ENCODE results near the gene SIVA1. TPM values are rescaled to one million over a fixed set of nuclear protein-coding genes. Genes with fewer than 3 reads are reported as not detected.
A peak's percentile ranks its signal among the peaks of the same experiment; 100 is the strongest.

The SIVA1 gene, protein sequence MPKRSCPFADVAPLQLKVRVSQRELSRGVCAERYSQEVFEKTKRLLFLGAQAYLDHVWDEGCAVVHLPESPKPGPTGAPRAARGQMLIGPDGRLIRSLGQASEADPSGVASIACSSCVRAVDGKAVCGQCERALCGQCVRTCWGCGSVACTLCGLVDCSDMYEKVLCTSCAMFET
- 122 and 137 TPM in 2 replicates for polyA plus RNA-seq (2012; rRNA removed)
- polyA plus RNA-seq (2012; cell fraction: cytosol; rRNA removed) = 57.2 and 97.8 TPM in 2 replicates
- 109 and 142 TPM in 2 replicates for polyA plus RNA-seq (2012; cell fraction: nucleus; rRNA removed)

DNA sequence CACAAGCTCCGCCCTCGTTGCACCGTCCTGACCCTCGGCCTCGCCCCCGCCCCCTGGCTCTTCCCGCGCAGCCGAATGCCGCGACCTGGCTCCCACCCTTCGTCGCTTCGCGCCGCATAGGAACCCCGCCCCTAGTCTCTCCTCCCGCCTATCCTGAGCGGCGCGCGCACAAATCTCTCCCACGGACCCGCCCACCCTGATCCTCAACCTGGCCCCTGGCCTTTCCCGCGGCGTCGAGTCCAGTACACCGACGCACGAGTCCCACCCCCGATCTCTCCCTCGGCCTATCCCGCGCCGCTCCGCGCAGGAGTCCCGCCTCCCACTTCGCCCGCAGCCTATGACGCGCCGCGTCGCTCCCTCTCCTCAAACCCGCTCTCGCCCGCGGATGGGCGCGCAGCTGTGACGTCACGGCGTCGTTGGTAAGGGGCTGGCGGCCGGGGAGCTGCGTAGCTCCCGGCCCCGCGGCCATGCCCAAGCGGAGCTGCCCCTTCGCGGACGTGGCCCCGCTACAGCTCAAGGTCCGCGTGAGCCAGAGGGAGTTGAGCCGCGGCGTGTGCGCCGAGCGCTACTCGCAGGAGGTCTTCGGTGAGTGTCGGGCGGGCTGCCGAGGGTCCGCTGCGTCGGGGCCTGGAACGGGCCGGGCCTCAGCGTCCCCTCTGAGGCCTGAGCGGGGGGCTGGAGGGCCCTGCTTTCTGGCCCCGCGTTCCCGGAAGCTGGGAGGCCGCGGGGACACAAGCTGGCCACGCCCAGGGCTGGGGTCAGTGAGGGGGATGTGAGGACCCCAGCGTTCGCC is at the start of gene SIVA1:
Gene SIVA1 (plus strand): TSS at position 413 of the 793 bp plus-strand sequence. CDS start 55 bp downstream, at position 468.
- Histone ChIP-seq H3K27me3 (ENCODE audit: insufficient read depth) (no peaks in the 10 kb centered on the region), H3K4me3 (ENCODE audit: low read depth in 2 of 2, low read length in 1 of 2) (peak within 1 kb of the TSS; percentile 88 to 99), H3K9me2 (no peaks in the 10 kb centered on the region), H4K20me1 (ENCODE audit: insufficient read depth) (peaks cover 31% of the 10 kb centered on the region), H3F3A (replicated peaks; ENCODE audit: insufficient read depth) (peaks cover 7% of the 10 kb centered on the region), H3K4me2 (peak within 1 kb of the TSS; percentile 98), H3K4me1 (ENCODE audit: control insufficient read depth in 1 of 2, insufficient read depth in 2 of 2, low read depth in 1 of 2, low read length in 1 of 2) (peaks cover 8 to 14% of the 10 kb centered on the region in 2 experiments; a peak in 3 of 4 replicates), H3K36me3 (replicated peaks in 1 of 2; ENCODE audit: control insufficient read depth in 1 of 2, insufficient read depth in 2 of 2, low read length in 1 of 2) (peaks cover 8 to 23% of the 10 kb centered on the region in 2 experiments), H2AFZ (ENCODE audit: low read depth) (peak within 1 kb of the TSS; percentile 99), H3K79me2 (ENCODE audit: insufficient read depth) (peaks cover 46% of the 10 kb centered on the region), H3K9ac (peak within 1 kb of the TSS; percentile 98), H3K9me3 (no peaks in the 10 kb centered on the region), H3K27ac (ENCODE audit: low read depth in 2 of 2, low read length in 1 of 2) (peak within 1 kb of the TSS; percentile 70 to 72; a peak in 3 of 4 replicates)
- ChIA-PET POLR2A (interaction anchor here (0.7 to 1.4 kb wide), 6 partner anchors 16 to 268 kb away, joined by 3 to 8 read pairs (median 3); partner anchors contain the start of gene CDCA4), CTCF (interaction anchor here (0.6 to 4.1 kb wide), 9 partner anchors 15 to 97 kb away, joined by 3 to 37 read pairs (median 4); partner anchors contain the start of gene ADSS1)
- WGBS (ENCODE audit: low lambda C conversion rate) = 2% methylated on average over 23 of the region's 95 CpGs
- DNase-seq = peak; percentile 99
- TF ChIP-seq RXRA (IDR thresholded peaks at IDR 0.05; ENCODE audit: borderline replicate concordance, low read depth) (no peak), SIN3A (IDR thresholded peaks at IDR 0.05; ENCODE audit: borderline replicate concordance, low read depth, low read length) (no peak), GABPA (IDR thresholded peaks at IDR 0.05; ENCODE audit: low read depth) (no peak), RFX5 (IDR thresholded peaks at IDR 0.05; ENCODE audit: low read length) (peak; percentile 66), NFIC (IDR thresholded peaks at IDR 0.05; ENCODE audit: borderline replicate concordance) (no peak), MXI1 (IDR thresholded peaks at IDR 0.05; ENCODE audit: low read depth, low read length) (peak; percentile 82), TEAD4 (IDR thresholded peaks at IDR 0.05; ENCODE audit: borderline replicate concordance, insufficient read depth) (no peak), NRF1 (IDR thresholded peaks at IDR 0.05; ENCODE audit: low read depth, low read length) (peak; percentile 55), TCF12 (IDR thresholded peaks at IDR 0.05) (no peak), YY1 (IDR thresholded peaks at IDR 0.05; ENCODE audit: low read depth) (peak; percentile 78), ELF1 (IDR thresholded peaks at IDR 0.05) (peak; percentile 14; the same call in 1 of the 2 replicates), RCOR1 (IDR thresholded peaks at IDR 0.05; ENCODE audit: low read length) (no peak), FOSL2 (IDR thresholded peaks at IDR 0.05; ENCODE audit: borderline replicate concordance, low read depth) (no peak), FOXJ3 (CRISPR knock-in tag; IDR thresholded peaks at IDR 0.05) (no peak), JUND (IDR thresholded peaks at IDR 0.05) (no peak), EP300 (IDR thresholded peaks at IDR 0.05; ENCODE audit: borderline replicate concordance in 1 of 2, low read depth in 1 of 2, low read length in 1 of 2) (0 out of 4 replicates have a peak, but pooled peaks of 1 of the 2 experiments have one; percentile 17), RAD21 (IDR thresholded peaks at IDR 0.05; ENCODE audit: low read length) (no peak), MEF2A (IDR thresholded peaks at IDR 0.05; ENCODE audit: borderline replicate concordance, low read depth) (no peak), TAF1 (IDR thresholded peaks at IDR 0.05; ENCODE audit: borderline replicate concordance, low read depth, low read length) (peak; percentile 62)
- TF ChIP-seq, protein P1, sequence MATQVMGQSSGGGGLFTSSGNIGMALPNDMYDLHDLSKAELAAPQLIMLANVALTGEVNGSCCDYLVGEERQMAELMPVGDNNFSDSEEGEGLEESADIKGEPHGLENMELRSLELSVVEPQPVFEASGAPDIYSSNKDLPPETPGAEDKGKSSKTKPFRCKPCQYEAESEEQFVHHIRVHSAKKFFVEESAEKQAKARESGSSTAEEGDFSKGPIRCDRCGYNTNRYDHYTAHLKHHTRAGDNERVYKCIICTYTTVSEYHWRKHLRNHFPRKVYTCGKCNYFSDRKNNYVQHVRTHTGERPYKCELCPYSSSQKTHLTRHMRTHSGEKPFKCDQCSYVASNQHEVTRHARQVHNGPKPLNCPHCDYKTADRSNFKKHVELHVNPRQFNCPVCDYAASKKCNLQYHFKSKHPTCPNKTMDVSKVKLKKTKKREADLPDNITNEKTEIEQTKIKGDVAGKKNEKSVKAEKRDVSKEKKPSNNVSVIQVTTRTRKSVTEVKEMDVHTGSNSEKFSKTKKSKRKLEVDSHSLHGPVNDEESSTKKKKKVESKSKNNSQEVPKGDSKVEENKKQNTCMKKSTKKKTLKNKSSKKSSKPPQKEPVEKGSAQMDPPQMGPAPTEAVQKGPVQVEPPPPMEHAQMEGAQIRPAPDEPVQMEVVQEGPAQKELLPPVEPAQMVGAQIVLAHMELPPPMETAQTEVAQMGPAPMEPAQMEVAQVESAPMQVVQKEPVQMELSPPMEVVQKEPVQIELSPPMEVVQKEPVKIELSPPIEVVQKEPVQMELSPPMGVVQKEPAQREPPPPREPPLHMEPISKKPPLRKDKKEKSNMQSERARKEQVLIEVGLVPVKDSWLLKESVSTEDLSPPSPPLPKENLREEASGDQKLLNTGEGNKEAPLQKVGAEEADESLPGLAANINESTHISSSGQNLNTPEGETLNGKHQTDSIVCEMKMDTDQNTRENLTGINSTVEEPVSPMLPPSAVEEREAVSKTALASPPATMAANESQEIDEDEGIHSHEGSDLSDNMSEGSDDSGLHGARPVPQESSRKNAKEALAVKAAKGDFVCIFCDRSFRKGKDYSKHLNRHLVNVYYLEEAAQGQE (IDR thresholded peaks at IDR 0.05; ENCODE audit: low read depth, low read length) = no peak
- TF ChIP-seq, protein P2, sequence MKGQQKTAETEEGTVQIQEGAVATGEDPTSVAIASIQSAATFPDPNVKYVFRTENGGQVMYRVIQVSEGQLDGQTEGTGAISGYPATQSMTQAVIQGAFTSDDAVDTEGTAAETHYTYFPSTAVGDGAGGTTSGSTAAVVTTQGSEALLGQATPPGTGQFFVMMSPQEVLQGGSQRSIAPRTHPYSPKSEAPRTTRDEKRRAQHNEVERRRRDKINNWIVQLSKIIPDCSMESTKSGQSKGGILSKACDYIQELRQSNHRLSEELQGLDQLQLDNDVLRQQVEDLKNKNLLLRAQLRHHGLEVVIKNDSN (IDR thresholded peaks at IDR 0.05; ENCODE audit: borderline replicate concordance, low read depth) = no peak
- TF ChIP-seq, protein P3, sequence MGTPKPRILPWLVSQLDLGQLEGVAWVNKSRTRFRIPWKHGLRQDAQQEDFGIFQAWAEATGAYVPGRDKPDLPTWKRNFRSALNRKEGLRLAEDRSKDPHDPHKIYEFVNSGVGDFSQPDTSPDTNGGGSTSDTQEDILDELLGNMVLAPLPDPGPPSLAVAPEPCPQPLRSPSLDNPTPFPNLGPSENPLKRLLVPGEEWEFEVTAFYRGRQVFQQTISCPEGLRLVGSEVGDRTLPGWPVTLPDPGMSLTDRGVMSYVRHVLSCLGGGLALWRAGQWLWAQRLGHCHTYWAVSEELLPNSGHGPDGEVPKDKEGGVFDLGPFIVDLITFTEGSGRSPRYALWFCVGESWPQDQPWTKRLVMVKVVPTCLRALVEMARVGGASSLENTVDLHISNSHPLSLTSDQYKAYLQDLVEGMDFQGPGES (IDR thresholded peaks at IDR 0.05; ENCODE audit: low read depth, low read length) = peak; percentile 67
- TF ChIP-seq, protein P4, sequence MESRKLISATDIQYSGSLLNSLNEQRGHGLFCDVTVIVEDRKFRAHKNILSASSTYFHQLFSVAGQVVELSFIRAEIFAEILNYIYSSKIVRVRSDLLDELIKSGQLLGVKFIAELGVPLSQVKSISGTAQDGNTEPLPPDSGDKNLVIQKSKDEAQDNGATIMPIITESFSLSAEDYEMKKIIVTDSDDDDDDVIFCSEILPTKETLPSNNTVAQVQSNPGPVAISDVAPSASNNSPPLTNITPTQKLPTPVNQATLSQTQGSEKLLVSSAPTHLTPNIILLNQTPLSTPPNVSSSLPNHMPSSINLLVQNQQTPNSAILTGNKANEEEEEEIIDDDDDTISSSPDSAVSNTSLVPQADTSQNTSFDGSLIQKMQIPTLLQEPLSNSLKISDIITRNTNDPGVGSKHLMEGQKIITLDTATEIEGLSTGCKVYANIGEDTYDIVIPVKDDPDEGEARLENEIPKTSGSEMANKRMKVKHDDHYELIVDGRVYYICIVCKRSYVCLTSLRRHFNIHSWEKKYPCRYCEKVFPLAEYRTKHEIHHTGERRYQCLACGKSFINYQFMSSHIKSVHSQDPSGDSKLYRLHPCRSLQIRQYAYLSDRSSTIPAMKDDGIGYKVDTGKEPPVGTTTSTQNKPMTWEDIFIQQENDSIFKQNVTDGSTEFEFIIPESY (IDR thresholded peaks at IDR 0.05; ENCODE audit: borderline replicate concordance, low read depth) = no peak
- TF ChIP-seq, protein P5, sequence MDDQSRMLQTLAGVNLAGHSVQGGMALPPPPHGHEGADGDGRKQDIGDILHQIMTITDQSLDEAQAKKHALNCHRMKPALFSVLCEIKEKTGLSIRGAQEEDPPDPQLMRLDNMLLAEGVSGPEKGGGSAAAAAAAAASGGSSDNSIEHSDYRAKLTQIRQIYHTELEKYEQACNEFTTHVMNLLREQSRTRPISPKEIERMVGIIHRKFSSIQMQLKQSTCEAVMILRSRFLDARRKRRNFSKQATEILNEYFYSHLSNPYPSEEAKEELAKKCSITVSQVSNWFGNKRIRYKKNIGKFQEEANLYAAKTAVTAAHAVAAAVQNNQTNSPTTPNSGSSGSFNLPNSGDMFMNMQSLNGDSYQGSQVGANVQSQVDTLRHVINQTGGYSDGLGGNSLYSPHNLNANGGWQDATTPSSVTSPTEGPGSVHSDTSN (IDR thresholded peaks at IDR 0.05) = no peak; the same call in 1 of the 2 replicates
